Thyroid gland (tissue), 4 donors: ENCODE results near the gene DFFB.

Source experiments
- CTCF ChIP-seq, 6 experiments: fragments of 200-600 bp in 3 of 6; fragments of 450-650 bp in 3 of 6; sonication (generic) in 3 of 6; IDR thresholded peaks; one replicate each; pipeline ENCODE4 v1.5.1; 2016 to 2019; ENCODE audit warnings: antibody characterized with exemption in 6 of 6, mild to moderate bottlenecking in 2 of 6, inconsistent platforms in 1 of 6, moderate library complexity in 1 of 6
- POLR2A ChIP-seq, 2 donors: fragments of 450-650 bp; IDR thresholded peaks; one replicate each; pipeline ENCODE4 v1.6.1; 2017; ENCODE audit warnings: antibody characterized with exemption in 2 of 2, mild to moderate bottlenecking in 2 of 2, moderate library complexity in 1 of 2

- no peak for TF ChIP-seq CTCF (IDR thresholded peaks at IDR 0.05)
- no peak for TF ChIP-seq POLR2A (IDR thresholded peaks at IDR 0.05)
Observed at GRCh38 chr1:3926956-3927355, 69.7 kb downstream of the DFFB start.
